OCI-LY7 (cell line): ENCODE results near the gene TNFAIP8. TPM values are rescaled to one million over a fixed set of nuclear protein-coding genes. Genes with fewer than 3 reads are reported as not detected.

Experiments
- BruUV-seq: library from RNA; stranded (reverse); fragments of 400-500 nt; replicated peaks from 2 replicates; lab custom pipeline; 2021; lab: Mats Ljungman, UMichigan
- CTCF ChIA-PET: fragments of 300-600 bp; sonication (Branson Sonifier 250); formaldehyde crosslinking; loops from one replicate; lab custom pipeline; 2022; ENCODE audit warnings: antibody characterized with exemption; ENCODE audit not compliant: unreplicated experiment; lab: Charles Lee
- POLR2A ChIA-PET: fragments of 300-600 bp; sonication (Branson Sonifier 250); formaldehyde crosslinking; loops from one replicate; lab custom pipeline; 2022; ENCODE audit warnings: antibody characterized with exemption; lab: Charles Lee
- DNase-seq: peaks from one replicate; pipeline ENCODE4 v3.0.0-alpha.2; 2015; ENCODE audit warnings: low spot score
- H2AFZ ChIP-seq: fragments of 200-600 bp; sonication (generic), shearing (Covaris generic); 2 replicates; pipeline ENCODE4 v1.6.1; 2014; ENCODE audit warnings: mild to moderate bottlenecking, antibody characterized with exemption, low read length, moderate library complexity
- H3K27ac ChIP-seq: fragments of 200-600 bp; sonication (generic); 2 replicates; pipeline ENCODE4 v1.5.1; 2014; ENCODE audit warnings: mixed run types, low read depth, mild to moderate bottlenecking, moderate library complexity, low read length, inconsistent platforms; ENCODE audit not compliant: poor library complexity, severe bottlenecking
- H3K36me3 ChIP-seq: fragments of 200-600 bp; sonication (generic); 2 replicates; pipeline ENCODE4 v1.6.1; 2014; ENCODE audit warnings: mild to moderate bottlenecking, antibody characterized with exemption, low read length, moderate library complexity, mixed read lengths; ENCODE audit not compliant: insufficient read depth
- H3K4me1 ChIP-seq: fragments of 200-600 bp; sonication (generic); 2 replicates; pipeline ENCODE4 v1.5.1; 2014; ENCODE audit warnings: mild to moderate bottlenecking, low read length; ENCODE audit not compliant: insufficient read depth, poor library complexity, severe bottlenecking
- H3K4me2 ChIP-seq: fragments of 200-600 bp; sonication (generic); 2 replicates; pipeline ENCODE4 v1.6.1; 2014; ENCODE audit warnings: mild to moderate bottlenecking, low read length
- H3K4me3 ChIP-seq: fragments of 200-600 bp; sonication (generic); 2 replicates; pipeline ENCODE4 v1.5.1; 2014; ENCODE audit warnings: mild to moderate bottlenecking, low read depth, low read length; ENCODE audit not compliant: poor library complexity, severe bottlenecking
- H3K79me2 ChIP-seq: fragments of 200-600 bp; sonication (generic); 2 replicates; pipeline ENCODE4 v1.6.1; 2016; ENCODE audit warnings: low read depth, mild to moderate bottlenecking, low read length, moderate library complexity, mixed read lengths; ENCODE audit not compliant: insufficient read depth
- H3K9me2 ChIP-seq: fragments of 200-600 bp; sonication (generic); 2 replicates; pipeline ENCODE4 v1.6.1; 2016; ENCODE audit warnings: mild to moderate bottlenecking, low read length, mixed read lengths; ENCODE audit not compliant: insufficient read depth
- H3K9me3 ChIP-seq: fragments of 200-600 bp; sonication (generic); 2 replicates; pipeline ENCODE4 v1.6.1; 2014; ENCODE audit warnings: mild to moderate bottlenecking, mixed run types, low read length, mixed read lengths
- H4K20me1 ChIP-seq: fragments of 200-600 bp; sonication (generic); 2 replicates; pipeline ENCODE4 v1.6.1; 2014; ENCODE audit warnings: mild to moderate bottlenecking, antibody characterized with exemption, low read length, moderate library complexity, mixed read lengths; ENCODE audit not compliant: insufficient read depth
- EZH2phosphoT487 ChIP-seq: fragments of 200-600 bp; sonication (generic); IDR thresholded peaks from 2 replicates; pipeline ENCODE4 v1.6.1; 2018; ENCODE audit warnings: low read depth, borderline replicate concordance, mild to moderate bottlenecking, mixed run types, antibody characterized with exemption, low read length, moderate library complexity, mixed read lengths
- intact Hi-C: fragments of 100-400 bp; cut with micrococcal nuclease; formaldehyde crosslinking; loops from one replicate; pipeline ENCODE4 v1.10.0; 2022; ENCODE audit not compliant: unreplicated experiment
- total RNA-seq, 2 experiments: library from RNA; depleted of rRNA in 1 of 2; stranded (reverse); fragments of >200 nt in 1 of 2; shearing (Covaris generic) in 1 of 2; gene quantifications; 2 replicates each; pipeline ENCODE4 v1.2.3, GENCODE V29; 2014 to 2022
- TF ChIP-seq, protein P1 (sequence below): fragments of 200-600 bp; sonication (generic); conservative IDR thresholded peaks from 2 replicates; pipeline ENCODE4 v1.5.1; 2014; ENCODE audit warnings: mild to moderate bottlenecking, antibody characterized with exemption, low read length, moderate library complexity, mixed read lengths

TNFAIP8 gene
- total RNA-seq, 2 experiments from 2014 or later = 75.4 to 95.1 TPM

DNA sequence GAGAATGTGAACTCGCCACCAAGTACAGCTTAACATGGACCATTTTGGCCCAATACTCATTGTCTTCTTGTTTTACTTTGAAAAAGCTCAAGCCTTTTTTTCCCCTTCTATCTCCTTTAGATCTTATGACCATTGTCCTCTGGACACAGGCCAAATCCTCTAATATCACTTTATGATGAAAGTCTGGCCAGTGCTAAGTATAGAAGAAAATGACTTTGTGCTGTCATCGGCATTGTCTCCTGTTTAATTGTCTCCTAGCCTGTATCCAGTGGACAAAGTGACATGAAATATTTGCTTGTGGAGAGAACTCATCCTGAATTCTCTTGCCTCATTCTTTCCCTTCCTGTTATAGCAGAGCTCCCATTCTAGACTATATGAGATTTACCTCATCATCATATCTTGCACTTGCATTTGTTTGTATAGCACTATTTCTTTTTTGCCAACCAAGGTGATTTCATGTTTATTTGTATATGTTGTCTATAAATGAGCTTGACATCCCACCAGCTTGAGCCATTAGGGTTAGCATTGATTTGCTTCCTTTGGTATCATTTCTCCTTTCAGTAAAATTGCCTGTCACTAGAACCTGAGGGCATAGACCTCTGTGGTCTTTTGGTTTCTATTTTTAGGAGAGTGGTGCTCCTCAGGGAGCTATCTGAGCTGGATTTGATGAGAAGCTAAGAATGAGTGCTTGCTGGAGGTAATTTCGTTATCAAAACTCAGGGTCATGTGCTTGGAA lies 18.8 kb upstream of the TNFAIP8 start:
- ChIA-PET POLR2A (interaction anchor here (0.6 to 22.6 kb wide), 26 partner anchors 9 to 352 kb away, joined by 3 to 538 read pairs (median 4); partner anchors contain the start of gene TNFAIP8), CTCF (interaction anchor here (0.6 to 2.3 kb wide), 7 partner anchors 9 to 58 kb away, joined by 3 to 10 read pairs (median 3); no protein-coding TSS in a partner anchor)
- Histone ChIP-seq H3K27ac (peak overlapping the region; percentile 99), H3K9me3 (no peaks in the 10 kb centered on the region), H2AFZ (no peak overlapping the region), H3K4me2 (peak overlapping the region; percentile 85), H3K4me3 (peak overlapping the region; percentile 70), H3K4me1 (peaks cover 74% of the 10 kb centered on the region), H3K36me3 (no peaks in the 10 kb centered on the region), H3K79me2 (peaks cover 88% of the 10 kb centered on the region), H4K20me1 (no peaks in the 10 kb centered on the region), H3K9me2 (no peaks in the 10 kb centered on the region)
- BruUV-seq = no TSS peak
- intact Hi-C loops = loop anchor here (1.0 kb wide), 1 partner anchor 22 kb away; no protein-coding TSS in a partner anchor
- TF ChIP-seq EZH2phosphoT487 = no peak
- TF ChIP-seq, protein P1, sequence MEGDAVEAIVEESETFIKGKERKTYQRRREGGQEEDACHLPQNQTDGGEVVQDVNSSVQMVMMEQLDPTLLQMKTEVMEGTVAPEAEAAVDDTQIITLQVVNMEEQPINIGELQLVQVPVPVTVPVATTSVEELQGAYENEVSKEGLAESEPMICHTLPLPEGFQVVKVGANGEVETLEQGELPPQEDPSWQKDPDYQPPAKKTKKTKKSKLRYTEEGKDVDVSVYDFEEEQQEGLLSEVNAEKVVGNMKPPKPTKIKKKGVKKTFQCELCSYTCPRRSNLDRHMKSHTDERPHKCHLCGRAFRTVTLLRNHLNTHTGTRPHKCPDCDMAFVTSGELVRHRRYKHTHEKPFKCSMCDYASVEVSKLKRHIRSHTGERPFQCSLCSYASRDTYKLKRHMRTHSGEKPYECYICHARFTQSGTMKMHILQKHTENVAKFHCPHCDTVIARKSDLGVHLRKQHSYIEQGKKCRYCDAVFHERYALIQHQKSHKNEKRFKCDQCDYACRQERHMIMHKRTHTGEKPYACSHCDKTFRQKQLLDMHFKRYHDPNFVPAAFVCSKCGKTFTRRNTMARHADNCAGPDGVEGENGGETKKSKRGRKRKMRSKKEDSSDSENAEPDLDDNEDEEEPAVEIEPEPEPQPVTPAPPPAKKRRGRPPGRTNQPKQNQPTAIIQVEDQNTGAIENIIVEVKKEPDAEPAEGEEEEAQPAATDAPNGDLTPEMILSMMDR = no peak
- DNase-seq = no peak

DNA sequence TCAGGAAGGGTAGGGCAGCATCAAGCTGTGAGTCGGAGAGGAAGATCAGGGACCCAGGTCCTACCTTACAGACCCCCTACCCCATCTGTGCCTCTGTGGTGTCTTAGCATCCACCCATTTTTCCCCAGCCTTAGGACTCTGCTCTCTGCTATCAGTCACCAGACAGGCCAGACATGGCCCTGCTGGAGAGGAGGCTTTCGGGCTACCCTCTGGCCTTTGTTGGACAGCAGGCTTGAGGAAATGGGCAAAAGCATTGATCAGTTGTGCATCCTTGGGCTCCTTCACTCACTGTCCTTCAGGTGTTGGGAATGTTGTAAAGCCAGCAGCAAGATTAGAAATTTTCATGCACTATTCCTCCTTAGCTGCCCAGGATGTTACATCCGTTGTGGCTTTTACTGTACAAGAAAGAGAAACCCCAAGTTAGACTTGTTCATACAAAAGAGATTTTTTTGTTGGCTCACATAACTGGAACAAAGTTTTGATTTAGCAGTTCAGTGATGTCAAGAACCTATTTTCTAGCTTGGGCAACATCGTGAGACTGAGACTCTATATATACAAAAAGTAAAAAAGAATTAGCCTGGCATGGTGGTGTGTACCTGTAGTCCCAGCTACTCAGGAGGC lies 17.4 kb upstream of the TNFAIP8 start:
- Histone ChIP-seq H4K20me1 (no peaks in the 10 kb centered on the region), H3K27ac (peak overlapping the region; percentile 99), H3K36me3 (no peaks in the 10 kb centered on the region), H3K9me3 (no peaks in the 10 kb centered on the region), H3K4me2 (peak overlapping the region; percentile 85), H3K4me1 (peaks cover 79% of the 10 kb centered on the region), H3K4me3 (peak overlapping the region; percentile 70), H2AFZ (no peak overlapping the region), H3K79me2 (peaks cover 87% of the 10 kb centered on the region), H3K9me2 (no peaks in the 10 kb centered on the region)
- ChIA-PET POLR2A (interaction anchor here (0.7 to 22.6 kb wide), 26 partner anchors 9 to 350 kb away, joined by 3 to 538 read pairs (median 5); partner anchors contain the start of genes DTWD2 and TNFAIP8), CTCF (interaction anchor here (1.4 to 1.5 kb wide), 2 partner anchors 23 to 31 kb away, joined by 6 read pairs; no protein-coding TSS in a partner anchor)
- no TSS peak for BruUV-seq
- TF ChIP-seq, protein P1 = no peak
- TF ChIP-seq EZH2phosphoT487 = no peak
- intact Hi-C loops = no loop called here
- DNase-seq = no peak
